HuH-7.5 (cell line): ENCODE results near the gene NFE2.
"Not testable (repeated sequence)": the region's sequence is repeated elsewhere in the genome, so short reads cannot be mapped to it uniquely, and the experiment has no call there.

Experiments used
- DNase-seq: peaks from one replicate; pipeline ENCODE4 v3.0.0; 2011; ENCODE audit warnings: low spot score

NFE2 gene

DNA sequence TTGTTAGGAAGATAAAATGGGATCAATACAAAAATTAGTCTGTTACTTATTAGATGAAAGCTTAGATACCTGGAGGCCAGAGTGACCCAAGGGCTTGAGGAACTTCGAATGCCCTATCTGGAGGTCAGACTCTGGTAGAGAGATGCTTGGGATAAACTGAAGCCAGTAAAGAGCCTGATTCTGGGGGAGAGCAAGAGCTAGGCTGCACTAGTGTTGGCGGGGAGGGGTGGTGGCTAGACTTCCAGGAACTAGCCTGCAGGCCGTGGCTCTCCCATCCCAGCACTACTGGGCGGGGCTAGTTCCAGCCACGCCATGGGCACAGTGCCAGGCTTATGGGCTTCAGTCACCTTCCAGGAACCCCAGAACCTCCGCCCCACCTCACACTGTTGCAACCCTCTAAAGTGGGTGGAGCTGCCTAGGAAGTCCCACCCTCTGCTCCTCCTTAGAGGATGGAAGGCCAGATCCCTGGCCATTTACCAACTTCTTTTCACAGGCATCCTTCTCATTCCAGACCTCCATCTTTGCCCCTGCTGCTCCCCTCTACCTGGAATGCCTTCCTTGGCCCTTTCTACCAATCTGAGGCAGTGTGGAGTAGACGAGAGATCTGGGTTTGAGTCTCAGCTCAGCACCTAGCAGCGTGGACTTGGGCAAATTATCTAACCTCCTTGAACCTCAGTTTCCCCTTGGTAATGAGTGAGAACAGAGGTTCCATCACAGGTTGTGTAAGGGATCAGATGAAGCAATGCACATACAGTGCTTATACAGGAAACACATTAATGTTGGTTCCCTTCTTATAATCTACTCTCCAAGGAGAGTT lies 6.3 kb upstream of the NFE2 start:
- no peak for DNase-seq

DNA sequence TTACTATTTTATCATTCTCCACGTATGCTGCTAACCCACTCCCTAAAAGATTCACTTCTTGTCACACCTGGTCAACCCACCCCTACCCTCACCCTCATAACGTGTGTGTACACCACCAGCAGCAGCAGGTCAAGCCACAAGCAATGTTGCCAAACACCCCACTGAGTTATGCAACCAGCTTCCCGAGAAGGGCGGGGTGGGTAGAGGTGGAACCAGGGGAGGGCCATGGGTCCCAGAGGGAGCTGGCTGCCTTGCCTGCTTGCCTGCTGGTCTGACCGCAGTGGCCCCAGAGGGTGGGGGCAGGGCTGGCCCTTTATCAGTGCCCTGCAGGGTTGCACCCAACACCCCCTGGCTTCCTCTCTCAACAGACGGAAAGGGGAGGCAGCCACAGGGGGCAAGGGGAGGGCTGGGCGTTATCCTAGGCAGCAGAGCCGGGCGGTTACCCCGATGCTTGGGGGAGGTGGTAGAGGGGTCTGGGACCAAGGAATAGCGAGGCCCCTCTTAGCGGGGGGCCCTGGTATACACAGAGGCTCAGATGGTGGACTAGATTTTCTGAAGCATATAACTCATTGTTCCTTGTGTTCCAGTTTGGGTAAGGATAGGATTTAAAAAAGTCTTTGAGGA lies 3.5 kb upstream of the NFE2 start:
- peak; percentile 83 for DNase-seq

DNA sequence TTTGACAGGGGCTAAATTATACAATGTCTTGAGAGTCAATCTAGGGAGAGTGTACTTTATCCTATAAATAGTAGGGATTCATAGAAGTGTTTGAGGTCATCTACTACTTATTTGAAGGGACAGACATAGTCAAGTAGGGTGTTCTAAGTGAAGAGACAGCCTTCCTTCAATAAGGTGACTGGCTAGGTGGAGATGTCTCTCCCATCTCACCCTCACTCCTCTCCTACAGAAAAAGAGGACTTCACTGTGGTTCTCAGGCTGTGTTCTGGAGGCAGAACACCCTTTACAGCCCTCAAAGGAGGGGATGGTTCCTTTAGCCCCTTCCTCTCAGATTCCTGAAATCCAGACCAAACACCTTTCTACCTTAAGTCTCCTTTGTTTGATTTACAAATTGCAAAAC lies 2.8 kb upstream of the NFE2 start:
- DNase-seq: no peak

DNA sequence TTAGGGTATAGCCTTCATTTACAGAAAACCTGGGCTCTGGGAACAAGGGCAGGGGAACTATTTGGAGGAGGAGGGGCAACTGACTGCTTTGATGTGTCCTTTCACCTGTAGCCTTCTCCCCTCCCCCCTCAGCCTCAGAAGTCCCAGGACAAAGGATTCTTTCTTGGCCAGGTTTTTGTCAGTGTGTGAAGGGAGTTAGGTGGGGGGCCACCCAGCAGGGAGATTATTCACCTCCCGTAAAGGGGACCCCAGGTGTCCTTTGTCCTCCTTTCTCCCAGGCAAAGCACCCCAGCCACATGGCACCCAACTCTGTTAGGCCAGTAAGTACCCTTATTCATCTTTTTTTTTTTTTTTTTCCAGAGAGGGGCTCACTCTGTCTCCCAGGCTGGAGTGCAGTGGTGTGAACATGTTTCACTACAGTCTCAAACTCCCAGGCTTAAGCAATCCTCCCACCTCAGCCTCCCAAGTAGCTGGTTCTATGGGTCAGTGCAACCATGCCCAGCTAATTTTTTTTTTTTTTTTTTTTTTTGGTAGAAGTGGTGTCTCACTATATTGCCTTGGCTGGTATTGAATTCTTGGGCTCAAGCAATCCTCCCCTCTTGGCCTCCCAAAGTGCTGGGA lies 723 bp upstream of the NFE2 start:
- no peak for DNase-seq

DNA sequence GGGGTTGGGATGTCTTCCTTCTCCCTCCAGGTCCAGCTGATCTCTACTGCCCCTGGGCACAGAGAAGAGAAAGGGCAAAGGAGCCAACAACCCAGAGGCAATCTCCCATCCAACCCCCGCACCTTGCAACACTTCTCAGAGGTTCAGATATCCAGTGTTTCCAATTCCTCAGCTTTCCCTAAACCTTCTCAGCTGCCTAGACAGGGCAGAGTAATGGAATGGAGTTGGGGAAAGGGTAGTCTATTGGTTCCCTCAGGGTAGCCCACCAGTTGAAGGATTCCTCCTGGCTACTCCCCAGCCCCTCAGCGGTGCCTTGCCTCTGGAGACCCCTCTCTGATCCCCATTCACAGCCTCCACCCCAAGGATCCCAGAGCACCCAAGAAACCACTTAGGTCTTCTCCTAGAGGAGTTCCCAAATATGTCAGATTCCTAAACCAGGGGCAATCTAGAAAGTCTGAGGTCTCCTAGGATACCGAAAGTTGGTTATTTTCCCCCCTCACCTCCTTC lies 537 bp downstream of the NFE2 start:
- no peak for DNase-seq

DNA sequence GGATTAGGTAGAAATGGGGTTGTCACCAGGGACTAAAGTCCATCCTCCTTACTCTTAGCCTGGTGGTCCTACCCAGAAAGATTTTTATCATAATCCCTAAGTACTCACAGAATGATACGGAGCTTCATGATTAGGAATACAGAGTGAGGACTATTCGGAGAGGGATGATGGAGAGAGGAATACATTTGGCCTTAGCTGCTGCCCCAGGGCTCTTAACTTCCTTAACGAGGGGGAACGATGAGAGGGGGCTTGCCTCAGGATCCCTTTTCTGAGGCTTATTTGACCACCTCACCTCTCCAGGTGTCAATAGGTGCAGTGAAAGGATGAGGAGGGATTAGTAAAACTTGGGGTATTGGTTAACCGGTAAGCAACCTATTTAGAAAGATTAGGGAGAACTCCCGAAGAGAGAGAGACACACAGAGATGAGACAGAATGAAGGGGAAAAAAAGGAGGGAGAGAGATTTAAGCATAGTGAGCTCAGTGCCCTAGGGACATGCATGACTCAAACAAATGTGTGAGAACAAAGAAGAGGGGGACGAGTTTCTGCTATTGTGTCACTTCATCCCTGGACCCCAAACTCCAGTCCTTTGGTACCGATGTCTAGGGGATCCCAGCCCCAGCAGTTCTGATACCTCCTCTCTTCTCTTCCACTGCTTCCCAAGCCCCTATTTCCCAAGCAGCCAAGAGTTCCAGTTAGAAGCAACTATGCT lies 1.1 kb downstream of the NFE2 start:
- no peak for DNase-seq

DNA sequence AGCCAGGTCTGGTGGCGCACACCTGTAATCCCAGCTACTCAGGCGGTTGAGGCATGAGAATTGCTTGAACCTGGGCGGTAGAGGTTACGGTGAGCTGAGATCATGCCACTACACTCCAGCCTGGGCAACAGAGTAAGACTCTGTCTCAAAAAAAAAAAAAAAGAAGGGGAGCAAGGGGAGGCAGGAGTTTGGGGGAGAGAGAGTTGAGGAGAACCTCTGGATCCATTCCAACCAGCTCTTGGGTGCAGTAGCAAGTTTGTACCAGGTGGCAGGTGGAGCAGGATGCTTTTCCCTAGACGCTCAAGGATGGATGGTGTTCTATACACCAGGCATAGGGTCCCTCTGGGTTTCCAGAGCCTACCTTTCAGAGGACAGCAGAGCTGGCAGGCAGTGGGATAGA lies 1.9 kb downstream of the NFE2 start:
- DNase-seq: no peak

DNA sequence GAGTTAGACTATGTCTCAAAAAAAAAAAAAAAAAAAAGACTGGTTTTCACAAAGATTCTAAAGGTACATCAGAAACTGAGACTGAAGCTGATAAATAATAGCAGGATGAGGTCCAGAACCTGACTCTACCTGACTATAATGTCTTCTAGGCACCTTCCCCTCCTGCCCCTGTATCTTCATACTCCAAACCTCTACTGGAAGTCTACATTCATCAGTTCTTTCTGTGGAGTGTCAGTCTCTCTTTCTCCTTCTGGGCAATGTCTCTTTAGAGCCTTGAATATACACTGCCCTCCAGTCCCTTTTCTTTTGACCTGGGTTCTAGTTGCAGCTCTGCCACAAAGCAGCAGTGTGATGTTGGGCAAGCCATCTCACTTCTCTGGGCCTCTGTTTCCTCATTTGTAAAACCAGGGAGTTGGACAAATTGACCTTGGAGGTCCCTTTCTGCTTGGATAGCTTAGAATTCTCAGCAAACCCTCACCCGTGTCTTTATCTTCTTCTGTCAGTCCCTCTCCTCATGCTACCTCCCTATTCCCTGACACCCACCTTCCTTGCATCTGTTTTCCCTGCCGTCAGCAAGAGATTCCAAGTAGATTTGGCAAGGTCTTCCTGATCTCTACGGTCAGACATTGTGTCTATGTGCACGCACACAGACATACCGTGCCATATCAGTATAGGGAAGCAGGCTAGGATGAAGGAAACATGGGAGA lies 4.3 kb downstream of the NFE2 start:
- no peak for DNase-seq

DNA sequence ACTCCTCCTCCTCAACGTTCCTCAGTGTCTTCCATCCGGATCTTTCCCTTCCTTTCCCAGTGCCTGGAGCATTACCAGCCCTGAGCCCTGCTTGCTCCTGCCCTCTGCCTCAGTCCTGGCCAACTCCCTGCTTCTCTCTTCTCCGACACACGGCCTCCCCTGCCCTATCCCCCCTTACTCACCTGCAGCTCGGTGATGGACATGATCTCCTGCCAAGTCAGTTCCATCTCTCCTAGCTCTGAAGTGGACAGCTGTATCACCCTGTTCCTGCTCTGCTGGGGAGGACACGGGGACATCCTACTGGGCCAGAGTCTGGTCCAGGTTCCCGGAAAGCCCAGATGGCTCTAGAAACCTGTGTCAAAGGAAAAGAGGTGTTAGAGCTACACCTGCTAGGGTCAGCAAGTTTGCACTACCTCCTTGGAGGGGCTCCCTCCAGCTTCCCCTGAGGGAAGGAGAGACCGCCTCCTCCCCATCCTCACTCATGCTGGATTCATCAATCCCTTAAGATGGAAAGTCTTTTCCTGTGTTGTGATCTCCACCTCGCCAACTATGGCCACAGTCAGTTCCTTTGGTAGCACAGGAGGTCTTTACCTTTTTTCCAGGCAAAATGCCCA lies 5.8 kb downstream of the NFE2 start:
- no peak for DNase-seq

DNA sequence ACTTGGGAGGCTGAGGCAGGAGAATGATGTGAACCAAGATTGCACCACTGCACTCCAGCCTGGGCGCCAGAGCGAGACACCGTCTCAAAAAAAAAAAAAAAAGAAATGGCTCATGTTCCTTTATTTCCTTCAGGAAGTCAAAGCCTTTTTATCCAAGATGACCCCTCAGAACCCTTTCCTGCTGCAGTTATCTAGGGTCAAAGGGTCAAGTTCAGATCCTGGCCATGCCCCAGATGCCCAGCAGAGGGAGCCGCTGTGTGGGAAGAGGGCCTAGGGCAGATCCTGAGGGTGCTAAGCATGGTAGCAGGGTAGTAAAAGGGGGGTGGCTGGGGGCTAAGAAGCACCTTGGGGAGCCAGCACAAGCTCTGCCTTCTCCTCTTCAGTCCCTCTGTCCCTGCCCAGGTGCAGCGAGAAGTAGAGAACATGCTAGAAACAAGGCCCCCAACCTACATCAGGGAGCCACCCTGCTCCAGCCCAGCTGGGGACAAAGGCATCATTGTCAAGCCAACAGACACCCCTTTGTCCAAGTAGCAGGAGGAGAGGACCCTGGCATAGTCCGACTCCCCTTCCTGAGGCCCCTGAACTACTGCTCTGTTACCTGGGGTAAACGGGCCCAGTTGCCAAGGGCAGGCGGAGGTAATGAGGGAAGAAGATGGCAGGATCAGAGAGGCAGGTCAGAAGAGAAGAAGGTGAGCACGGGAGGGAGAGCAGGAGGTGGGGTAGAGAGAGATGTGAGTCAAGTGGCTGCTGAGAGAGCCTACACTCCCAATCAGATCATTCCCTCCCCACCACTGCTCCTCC lies 6.5 kb downstream of the NFE2 start:
- DNase-seq: peak; percentile 79

DNA sequence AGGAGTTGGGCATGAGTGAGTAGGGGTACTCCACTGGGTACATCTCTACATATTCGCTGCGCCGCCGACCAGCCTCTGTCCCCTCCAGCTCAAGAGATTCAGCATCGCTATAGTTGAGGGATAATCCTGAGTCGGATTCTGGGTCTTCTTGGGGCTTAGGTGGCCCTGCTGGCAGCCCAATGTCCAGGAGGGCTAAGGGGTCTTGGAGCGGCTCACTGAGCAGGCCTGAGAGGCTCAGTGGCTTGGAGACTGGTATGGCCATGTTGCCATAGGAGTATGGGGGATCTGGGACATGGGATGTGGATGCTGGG lies 7.9 kb downstream of the NFE2 start:
- DNase-seq: no peak

DNA sequence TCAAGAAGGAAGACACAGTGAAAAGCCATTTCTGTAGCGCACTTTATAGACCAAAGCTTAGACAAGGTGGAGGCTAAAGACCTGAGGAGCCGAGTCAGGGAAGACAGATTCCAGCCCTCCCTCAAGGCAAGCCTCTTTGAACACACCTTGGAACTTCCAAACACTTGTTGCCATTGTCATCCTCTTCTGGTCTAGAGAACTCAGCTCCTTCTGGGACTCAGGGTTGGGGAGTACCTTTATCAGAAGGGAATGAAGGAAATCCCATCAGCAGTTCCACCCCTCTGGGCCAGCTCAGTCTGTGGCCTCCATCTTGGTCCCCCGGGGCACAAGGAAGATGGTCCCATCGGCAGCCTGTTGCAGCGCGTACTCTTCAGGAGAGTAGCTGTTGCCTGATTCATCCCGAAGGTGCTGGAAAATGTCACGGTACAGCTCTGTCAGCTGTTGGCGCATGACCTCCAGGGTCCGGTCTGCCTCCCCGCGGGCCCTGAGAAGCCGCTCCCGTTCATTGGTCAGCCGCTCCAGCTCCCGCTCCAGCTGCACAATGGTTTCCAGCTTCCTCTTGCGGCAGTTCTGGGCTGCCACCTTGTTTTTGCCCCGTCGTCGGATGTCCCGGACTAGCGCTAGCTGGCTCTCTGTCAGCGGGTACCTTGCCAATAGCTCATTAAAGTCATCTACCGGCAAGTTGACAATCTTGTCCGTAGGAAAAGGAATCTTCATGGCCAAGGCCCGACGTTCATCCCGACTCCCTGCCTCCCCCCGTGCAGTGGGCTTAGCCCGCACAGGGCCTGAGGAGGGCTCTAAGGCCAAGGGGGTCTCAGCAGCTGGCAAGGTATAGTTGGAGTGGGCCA lies 8.5 kb downstream of the NFE2 start:
- no peak for DNase-seq

DNA sequence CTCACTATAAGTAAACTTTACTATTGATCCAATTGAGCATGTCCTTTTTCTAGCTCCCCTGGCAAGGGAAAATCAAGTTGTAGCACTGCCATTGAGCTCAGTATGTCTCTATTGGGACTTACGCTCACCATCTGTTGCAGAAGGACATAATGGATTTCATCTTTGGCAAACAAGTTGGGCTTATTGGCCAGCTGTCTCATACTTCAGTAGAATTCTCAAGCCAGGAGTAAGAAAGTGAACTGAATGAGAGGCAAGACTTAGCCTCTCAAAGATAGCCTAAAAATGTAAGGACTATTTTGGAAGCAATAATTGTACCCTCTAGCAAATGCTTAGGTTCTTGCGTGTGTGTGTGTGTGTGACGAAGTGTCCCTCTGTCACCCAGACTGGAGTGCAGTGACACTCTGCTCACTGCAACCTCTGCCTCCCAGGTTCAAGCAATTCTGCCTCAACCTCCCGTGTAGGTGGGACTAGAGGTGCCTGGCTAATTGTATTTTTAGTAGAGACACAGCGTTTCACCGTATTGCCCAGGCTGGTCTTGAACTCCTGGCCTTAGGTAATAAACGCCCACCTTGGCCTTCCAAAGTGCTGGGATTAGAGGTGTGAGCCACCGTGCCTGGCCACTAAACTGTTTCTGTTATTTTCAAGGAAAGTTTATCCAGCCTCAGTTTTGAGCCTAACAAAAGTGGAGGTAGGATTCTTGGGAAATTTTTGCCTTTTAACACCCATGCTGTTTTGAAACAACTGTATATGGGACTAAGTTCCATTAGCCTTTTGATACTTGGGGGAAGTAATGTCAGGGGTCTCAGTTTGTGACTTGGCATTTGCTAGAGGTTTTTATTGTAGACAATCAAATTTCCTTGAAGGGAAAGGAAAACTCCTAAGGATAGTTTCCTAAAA lies 13.3 kb downstream of the NFE2 start:
- no peak for DNase-seq

DNA sequence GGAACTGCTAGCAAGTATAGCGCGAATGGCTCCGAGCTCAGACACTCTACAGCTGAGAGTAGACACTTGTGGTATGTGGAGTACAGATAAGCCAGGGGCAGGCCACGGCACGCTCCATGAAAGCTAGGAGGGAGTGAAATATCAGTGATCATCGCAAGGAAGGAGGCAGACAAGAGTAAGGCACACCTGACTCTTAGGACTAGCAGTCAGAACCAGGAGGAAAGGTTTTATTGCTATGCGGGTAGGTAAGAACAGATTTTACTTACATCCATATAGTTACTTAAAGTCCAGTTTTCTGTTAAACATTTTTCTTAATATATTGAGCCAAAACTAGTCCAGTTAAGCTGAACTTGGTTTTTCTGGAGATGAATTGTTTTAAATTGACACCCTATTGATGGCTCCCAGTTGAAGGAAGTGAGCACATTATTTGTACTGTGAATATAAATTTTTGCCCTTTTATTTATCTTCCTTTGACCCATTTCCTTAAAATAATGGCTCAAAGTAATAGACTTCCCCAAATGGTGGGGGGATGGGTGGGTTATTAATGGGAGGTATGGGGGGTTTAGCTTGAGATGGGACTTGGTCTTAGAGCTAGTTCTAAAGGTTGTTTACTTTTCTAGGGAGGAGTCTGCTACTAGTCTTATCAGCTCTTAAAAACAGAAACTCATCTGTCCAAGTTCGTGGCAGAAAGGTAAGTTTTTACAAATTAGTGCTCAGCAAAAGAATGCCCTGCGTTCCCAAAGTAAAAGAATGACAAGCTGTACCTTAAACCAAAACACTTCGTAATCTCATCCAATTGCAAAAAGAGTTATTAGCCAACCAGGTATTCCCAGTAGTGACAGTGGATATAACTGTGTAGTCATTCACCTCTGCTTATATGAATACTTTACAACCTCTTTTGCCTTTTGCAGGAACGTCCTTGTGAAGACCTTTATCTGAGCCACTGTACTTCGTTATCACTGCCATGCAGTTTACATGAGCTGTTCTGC lies 14.5 kb downstream of the NFE2 start:
- no peak for DNase-seq

DNA sequence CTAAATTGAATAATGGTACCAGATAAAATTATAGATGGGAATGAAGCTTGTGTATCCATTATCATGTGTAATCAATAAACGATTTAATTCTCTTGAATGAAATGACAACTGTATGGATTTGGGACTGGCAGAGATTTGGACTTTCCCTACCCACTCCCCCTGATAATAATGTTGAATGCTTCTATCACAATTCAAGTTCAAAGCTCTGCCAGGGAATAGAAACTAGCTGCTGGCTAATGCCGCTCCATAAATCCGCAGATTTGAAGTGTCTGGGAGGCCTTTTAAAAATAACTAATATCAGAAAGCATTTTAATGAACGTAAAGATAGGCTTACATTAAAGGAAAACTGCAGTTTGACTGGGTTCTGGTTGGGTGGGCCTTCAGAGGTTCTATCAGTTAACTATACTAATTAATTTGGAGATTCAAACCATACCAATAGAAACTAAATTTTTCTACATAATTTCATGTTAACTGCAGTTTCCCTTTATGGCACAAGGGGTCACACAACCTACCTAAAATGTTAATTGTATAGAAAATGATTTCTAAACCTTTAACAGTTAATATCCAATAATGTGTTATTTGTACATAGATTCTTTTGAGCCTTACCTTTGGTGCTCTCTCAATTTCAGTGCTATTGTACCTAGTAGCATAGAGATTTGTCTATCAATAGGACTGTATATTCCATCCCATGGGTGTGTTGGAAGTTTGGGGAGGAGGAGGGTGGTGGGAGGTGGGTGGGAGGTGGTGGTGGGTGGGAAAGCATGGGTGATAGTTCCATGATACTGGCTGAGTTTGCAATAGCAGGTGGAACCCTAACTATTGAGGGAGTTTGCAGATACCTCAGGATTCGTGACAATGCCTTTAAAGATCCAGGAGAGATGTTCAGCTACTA lies 15.4 kb downstream of the NFE2 start:
- DNase-seq: no peak

DNA sequence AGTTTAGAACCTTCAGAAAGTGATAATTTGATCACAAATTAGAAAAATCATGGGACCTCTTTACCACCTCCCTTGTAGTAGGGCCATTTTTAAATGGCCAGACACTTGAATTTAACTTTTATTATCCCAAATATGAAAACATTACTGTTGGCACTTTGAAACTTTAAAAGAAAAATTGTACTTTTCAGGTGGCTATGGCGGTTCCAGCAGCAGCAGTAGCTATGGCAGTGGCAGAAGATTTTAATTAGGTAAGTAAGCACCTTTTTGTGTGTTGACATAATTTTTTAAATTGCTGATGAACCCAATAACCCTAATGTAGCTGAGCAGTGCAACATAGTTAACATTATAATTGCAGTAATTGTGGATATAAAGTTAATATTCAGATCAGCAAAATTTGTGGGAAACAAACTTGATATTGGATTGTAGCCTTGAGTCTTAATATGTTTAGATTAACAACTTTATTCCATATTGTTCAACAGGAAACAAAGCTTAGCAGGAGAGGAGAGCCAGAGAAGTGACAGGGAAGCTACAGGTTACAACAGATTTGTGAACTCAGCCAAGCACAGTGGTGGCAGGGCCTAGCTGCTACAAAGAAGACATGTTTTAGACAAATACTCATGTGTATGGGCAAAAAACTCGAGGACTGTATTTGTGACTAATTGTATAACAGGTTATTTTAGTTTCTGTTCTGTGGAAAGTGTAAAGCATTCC lies 16.6 kb downstream of the NFE2 start:
- DNase-seq: not testable (repeated sequence)
